Kidney glomerular epithelial cell (primary cell): ENCODE results near the gene CWC27.
A peak's percentile ranks its signal among the peaks of the same experiment; 100 is the strongest.
"Not testable (repeated sequence)": the region's sequence is repeated elsewhere in the genome, so short reads cannot be mapped to it uniquely, and the experiment has no call there.

Source experiments
- DNase-seq: peaks from one replicate; lab custom pipeline; 2025; lab: John Stamatoyannopoulos, UW

The CWC27 gene

DNA sequence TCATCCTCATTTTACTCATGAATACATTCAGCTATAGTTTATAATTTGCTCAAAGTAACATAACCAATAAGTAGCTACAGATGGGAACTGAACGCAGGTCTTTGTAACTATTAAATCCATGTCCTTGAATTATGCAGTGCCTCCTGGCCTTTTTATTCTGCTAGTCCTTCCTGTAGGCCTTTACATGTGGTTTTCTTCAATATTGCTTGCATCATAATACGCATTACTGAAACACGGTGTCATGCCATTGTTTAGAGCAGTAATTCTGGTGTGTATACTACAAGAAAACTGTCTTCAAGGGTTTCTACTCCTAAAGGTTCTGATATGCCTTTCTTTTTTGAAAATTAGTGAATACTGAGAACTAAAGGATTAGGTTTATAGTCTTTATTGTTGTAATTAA lies 20.7 kb downstream of the CWC27 start:
- DNase-seq, result no peak

- no peak for DNase-seq
Observed at GRCh38 chr5:64790210-64790609, 21.5 kb downstream of the CWC27 start.

DNA sequence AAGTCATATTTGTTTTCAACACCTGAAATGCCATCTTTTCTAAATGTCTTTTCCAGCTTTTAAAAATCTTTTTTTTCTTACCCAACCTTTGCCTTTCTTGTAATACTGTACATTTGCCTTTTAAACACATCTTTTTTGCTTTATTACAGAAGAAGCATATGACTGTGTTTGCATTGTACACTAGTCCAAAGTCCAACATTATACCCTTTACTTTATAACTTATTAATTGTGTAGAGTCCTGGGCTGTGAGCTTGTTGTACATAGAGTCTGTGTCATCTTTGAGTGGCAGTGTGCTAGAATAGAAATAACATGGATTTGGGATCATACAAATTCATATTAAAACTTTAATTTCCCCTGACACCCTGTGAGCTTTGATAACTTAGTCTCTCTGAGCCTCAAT lies 23.7 kb downstream of the CWC27 start:
- DNase-seq, result no peak

GRCh38 chr5:64794053-64794770 lies 25.5 kb downstream of the CWC27 start:
- no peak for DNase-seq

DNA sequence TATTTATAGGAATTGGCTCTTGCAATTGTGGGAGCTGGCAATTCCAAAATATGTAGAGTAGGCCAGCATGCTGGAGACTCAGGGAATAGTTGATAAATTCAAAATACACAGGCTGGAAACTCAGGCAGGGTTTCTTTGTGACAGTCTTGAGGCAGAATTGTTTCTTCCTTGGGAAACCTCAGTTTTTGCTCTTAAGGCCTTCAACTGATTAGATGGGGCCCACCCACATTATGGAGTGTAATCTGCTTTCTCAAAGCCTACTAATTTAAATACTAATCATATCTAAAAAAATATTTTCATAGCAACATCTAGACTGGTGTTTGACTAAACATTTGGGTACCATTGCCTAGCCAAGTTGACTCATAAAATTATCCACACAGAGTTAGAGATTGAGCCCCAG lies 27.6 kb downstream of the CWC27 start:
- no peak for DNase-seq

- no peak for DNase-seq
Observed at GRCh38 chr5:64800926-64801325, 32.2 kb downstream of the CWC27 start.

GRCh38 chr5:64806537-64806936 lies 37.8 kb downstream of the CWC27 start:
- DNase-seq, result no peak

DNA sequence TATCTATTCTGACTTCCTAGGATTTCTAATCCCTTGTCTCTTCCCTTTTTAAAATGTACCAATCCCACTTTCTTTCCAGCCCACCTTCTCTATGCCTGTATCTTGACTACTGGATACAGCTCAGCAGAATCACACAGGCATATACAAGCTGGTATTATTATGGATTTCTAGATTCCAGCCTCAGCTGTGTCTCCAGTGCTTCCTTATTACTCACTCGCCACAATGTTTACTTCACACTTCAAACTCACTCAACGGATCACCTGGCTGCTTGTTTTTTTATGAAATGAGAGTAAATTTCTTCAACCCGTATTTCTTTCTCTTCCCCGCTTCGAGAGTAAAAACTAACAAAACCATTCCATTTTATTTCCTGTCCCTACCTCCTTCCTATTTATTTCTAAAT lies 38.8 kb downstream of the CWC27 start:
- no peak for DNase-seq

GRCh38 chr5:64811050-64811640 lies 42.4 kb downstream of the CWC27 start:
- peak; percentile 41 for DNase-seq

DNA sequence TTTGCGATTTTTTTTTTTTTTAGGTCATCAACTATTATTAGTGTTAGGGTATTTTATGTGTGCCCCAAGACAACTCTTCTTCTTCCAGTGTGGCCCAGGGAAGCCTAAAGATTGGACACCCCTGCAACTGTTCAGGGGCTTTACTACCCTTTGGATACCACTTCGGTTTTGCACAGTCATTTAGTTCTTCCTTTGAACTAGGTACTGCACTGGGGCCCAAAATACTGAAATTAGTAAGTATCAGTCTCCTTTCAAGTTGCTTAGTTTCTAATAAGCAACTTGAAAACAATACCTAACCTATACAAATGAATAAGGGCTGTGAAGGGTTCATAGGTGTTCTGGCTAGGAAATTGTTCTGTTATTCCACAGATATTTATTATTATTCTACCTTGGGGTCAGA lies 45.3 kb downstream of the CWC27 start:
- no peak for DNase-seq

- DNase-seq, result no peak
Observed at GRCh38 chr5:64818245-64818644, 49.5 kb downstream of the CWC27 start.

- not testable (repeated sequence) for DNase-seq
Observed at GRCh38 chr5:64819345-64819744, 50.6 kb downstream of the CWC27 start.

- DNase-seq, result no peak
Observed at GRCh38 chr5:64822320-64822719, 53.6 kb downstream of the CWC27 start.

DNA sequence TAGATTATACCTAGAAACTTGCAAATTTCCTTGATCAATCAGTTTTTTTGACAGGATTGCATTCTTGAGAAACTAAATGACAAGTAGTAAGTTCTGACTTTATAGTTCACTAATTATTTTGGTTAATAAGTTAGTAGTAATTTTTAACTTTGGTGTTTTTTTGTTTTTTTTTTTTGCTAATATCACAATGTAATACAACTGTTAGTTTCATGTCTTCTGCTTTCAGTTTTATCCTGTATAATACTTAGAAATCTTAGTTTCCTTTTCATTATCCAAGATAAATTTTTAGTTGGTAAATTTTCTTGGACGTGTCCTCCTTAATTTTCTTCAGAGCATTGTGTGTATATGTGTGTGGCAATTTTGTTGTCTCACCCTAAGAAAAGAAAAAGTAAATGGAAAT lies 57.8 kb downstream of the CWC27 start:
- no peak for DNase-seq

DNA sequence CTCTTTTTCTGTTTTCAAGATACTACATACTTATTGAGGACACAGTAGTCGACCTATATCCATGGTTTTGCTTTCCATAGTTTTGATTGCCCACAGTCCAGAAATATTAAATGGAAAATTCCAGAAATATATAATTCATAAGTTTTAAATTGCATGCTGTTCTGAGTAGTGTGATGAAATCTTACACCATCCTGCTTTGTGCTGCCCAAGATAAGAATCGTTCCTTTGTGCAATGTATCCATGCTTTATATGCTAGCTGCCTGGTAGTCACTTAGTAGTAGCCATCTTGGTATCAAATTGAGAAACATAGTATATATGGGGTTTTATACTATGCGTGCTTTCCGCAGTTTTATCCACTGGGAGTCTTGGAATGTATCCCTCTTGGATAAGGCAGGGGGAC lies 59.0 kb downstream of the CWC27 start:
- DNase-seq, result no peak

DNA sequence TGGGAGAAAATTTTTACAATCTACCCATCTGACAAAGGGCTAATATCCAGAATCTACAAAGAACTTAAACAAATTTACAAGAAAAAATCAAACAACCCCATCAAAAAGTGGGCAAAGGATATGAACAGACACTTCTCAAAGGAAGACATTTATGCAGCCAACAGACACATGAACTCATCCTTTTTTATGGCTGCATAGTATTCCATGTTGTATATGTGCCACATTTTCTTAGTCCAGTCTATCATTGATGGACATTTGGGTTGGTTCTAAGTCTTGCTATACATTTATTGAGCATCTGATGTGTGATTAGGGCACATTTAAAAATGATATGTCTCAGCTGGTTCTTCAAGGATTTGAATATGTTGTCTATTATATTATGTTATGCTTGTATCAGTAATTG lies 61.9 kb downstream of the CWC27 start:
- not testable (repeated sequence) for DNase-seq

- no peak for DNase-seq
Observed at GRCh38 chr5:64831996-64832395, 63.3 kb downstream of the CWC27 start.

DNA sequence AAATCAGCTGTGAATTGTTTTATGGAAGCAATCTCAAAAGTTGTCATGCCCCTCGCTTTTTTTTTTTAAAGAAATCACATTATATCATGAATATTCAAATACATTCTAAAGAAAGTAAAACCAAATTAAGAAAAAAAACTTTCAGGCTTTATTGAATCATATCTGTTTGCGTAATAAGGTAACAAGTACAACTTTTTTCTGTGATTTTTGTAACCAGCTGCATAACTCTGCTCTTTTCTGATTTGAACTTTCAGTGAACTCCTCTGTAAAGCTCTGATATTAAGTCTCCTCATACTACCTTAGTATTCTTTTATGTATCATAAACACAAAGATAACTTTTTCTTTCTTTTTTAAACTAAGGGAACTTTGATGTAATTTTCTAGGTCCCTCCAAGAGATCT lies 65.3 kb downstream of the CWC27 start:
- no peak for DNase-seq

GRCh38 chr5:64834611-64835010 lies 65.9 kb downstream of the CWC27 start:
- DNase-seq, result no peak

DNA sequence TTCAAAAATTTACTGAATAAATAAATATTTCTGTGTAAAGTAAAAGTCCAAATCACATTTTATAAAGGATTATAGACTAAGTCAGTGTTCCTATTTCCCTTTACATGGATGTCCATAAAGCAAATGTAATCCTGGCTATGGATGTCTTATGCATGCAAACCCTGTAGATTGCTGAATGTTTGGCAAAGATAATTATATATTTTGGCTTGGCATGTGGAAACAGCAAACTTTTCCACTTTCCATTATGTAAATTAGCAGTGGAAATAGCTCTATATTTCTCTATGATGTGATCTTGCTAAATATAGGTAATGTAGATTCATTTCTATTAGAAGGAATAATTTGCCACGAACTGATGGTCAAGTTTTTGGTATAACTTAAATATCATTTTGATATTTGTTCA lies 66.5 kb downstream of the CWC27 start:
- DNase-seq, result no peak

- DNase-seq, result no peak
Observed at GRCh38 chr5:64836190-64836755, 67.5 kb downstream of the CWC27 start.

DNA sequence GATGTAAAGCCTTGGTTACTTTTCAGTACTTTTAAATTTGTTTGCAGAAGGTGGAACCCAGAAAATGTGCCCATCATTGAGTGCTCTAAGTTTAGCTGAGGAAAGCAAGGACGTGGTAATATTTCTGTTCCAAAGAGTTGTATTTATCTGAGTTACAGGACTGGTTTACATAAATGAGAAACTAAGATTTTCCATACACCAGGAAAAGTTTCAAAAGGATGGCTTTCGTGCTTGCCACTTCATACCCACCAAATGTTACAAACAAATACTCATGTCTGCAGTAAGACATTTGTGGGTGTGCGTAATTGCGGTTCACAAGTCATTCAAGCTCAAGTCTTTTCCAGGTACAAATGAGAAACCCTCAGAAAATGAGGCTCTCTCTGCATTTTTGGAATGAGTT lies 68.1 kb downstream of the CWC27 start:
- no peak for DNase-seq

GRCh38 chr5:64838376-64838775 lies 69.6 kb downstream of the CWC27 start:
- DNase-seq, result no peak

DNA sequence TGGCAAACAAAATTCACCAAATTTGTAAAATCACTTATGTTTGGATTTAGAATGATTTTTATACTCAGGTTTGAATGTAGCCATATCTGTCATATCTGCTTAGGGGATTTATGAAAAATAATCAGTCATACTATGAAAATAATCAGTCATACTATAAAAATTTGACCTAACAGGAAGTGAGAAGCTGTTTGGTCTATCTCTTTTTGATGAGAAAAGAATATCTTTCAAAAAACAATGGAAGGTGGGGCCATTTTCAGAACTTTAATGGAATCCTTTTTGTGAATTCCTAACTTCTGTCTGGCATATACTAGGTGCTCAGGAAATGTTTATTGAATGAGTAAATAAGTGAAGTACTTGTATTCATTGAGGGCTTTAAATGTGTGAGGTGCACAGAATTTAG lies 70.1 kb downstream of the CWC27 start:
- DNase-seq, result no peak
